ENCODE measurements around the gene WDR33.

Gene WDR33

GRCh38 chr2:127690696-127691095 is 120.3 kb downstream of the WDR33 start:
- ChIA-PET POLR2A (no interaction called here), CTCF (no interaction called here)
- Histone ChIP-seq H3K27ac (ENCODE audit: extremely low read depth, low read depth, low read length) (no peak overlapping the region), H3K4me1 (ENCODE audit: control insufficient read depth, insufficient read depth, low read length) (no peaks in the 10 kb centered on the region), H3K4me3 (ENCODE audit: low read depth, low read length) (no peak overlapping the region), H3K36me3 (ENCODE audit: control insufficient read depth in 2 of 2, insufficient read depth in 1 of 2, low read length in 2 of 2) (no peaks in the 10 kb centered on the region), H3K9me3 (ENCODE audit: control insufficient read depth, insufficient read depth, low read depth, low read length) (no peaks in the 10 kb centered on the region)
- TF ChIP-seq SETDB1 (IDR thresholded peaks at IDR 0.05; ENCODE audit: insufficient read length, low read length), result peak; percentile 80
- TF ChIP-seq ZNF174 (tag by site-specific recombination; IDR thresholded peaks at IDR 0.05), result no peak
- TF ChIP-seq ZNF501 (tag by site-specific recombination; IDR thresholded peaks at IDR 0.05), result no peak
- no peak for TF ChIP-seq ZNF837 (tag by site-specific recombination; IDR thresholded peaks at IDR 0.05)
- no peak for TF ChIP-seq TSHZ1 (tag by site-specific recombination; IDR thresholded peaks at IDR 0.05; ENCODE audit: borderline replicate concordance)
- TF ChIP-seq ZNF16 (tag by site-specific recombination; IDR thresholded peaks at IDR 0.05; ENCODE audit: low read depth), result no peak
- TF ChIP-seq ZNF654 (tag by site-specific recombination; IDR thresholded peaks at IDR 0.05; ENCODE audit: low read depth), result no peak
- peak; percentile 94 for TF ChIP-seq ZNF585B (tag by site-specific recombination; IDR thresholded peaks at IDR 0.05)

DNA sequence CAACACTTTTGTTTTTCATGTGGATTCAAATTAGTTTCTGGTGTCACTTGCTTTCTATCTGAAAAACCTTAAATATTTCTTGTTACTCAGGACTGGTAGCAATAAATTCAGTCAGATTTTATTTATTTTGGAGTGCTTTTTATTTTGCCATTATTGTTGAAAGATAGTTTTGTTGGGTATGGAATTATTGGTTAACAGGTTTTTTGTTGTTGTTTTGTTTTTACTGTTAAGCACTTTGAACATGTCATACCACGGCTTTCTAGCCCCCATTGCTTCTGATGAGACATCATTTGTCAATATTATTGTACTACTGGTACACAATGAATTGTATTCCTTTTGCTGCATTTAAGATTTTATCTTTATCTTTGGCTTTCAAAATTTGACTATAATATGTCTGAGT is 122.6 kb downstream of the WDR33 start:
- H3K4me1 ChIP-seq (ENCODE audit: control insufficient read depth, insufficient read depth, low read length), result no peaks in the 10 kb centered on the region
- CTCF ChIA-PET, result no interaction called here
- TF ChIP-seq ZNF701 (tag by site-specific recombination; IDR thresholded peaks at IDR 0.05) (no peak), ZNF140 (tag by site-specific recombination; IDR thresholded peaks at IDR 0.05) (no peak), ZNF157 (tag by site-specific recombination; IDR thresholded peaks at IDR 0.05) (no peak), ZBTB17 (tag by site-specific recombination; IDR thresholded peaks at IDR 0.05) (no peak), REST (tag by site-specific recombination; IDR thresholded peaks at IDR 0.05) (no peak), ZNF266 (tag by site-specific recombination; IDR thresholded peaks at IDR 0.05; ENCODE audit: low read depth) (no peak), ZFP3 (tag by site-specific recombination; IDR thresholded peaks at IDR 0.05; ENCODE audit: low read depth) (no peak), ZEB2 (tag by site-specific recombination; IDR thresholded peaks at IDR 0.05) (no peak)
- TF ChIP-seq, protein P1, sequence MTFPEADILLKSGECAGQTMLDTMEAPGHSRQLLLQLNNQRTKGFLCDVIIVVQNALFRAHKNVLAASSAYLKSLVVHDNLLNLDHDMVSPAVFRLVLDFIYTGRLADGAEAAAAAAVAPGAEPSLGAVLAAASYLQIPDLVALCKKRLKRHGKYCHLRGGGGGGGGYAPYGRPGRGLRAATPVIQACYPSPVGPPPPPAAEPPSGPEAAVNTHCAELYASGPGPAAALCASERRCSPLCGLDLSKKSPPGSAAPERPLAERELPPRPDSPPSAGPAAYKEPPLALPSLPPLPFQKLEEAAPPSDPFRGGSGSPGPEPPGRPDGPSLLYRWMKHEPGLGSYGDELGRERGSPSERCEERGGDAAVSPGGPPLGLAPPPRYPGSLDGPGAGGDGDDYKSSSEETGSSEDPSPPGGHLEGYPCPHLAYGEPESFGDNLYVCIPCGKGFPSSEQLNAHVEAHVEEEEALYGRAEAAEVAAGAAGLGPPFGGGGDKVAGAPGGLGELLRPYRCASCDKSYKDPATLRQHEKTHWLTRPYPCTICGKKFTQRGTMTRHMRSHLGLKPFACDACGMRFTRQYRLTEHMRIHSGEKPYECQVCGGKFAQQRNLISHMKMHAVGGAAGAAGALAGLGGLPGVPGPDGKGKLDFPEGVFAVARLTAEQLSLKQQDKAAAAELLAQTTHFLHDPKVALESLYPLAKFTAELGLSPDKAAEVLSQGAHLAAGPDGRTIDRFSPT (tag by site-specific recombination; IDR thresholded peaks at IDR 0.05), result no peak
- no peaks in the 10 kb centered on the region for H3K9me3 ChIP-seq (ENCODE audit: control insufficient read depth, insufficient read depth, low read depth, low read length)
- no peak overlapping the region for H3K27ac ChIP-seq (ENCODE audit: extremely low read depth, low read depth, low read length)
- POLR2A ChIA-PET, result no interaction called here
- H3K4me3 ChIP-seq (ENCODE audit: low read depth, low read length), result no peak overlapping the region
- no peaks in the 10 kb centered on the region for H3K36me3 ChIP-seq (ENCODE audit: control insufficient read depth in 2 of 2, insufficient read depth in 1 of 2, low read length in 2 of 2)

Data from HEK293 (cell line).